Measurements from ENCODE around the gene GFRA3. TPM values are rescaled to one million over a fixed set of nuclear protein-coding genes. Genes with fewer than 3 reads are reported as not detected.

The GFRA3 gene
- total RNA-seq, 1 experiment from 2014 or later = not detected

- Mint-ChIP-seq H3K27me3 (ENCODE audit: insufficient read depth, unreplicated experiment) (no peaks in the 10 kb centered on the region), H3K27ac (ENCODE audit: low read depth, unreplicated experiment) (peak overlapping the region; percentile 28), H3K4me3 (ENCODE audit: unreplicated experiment) (no peak overlapping the region), H3K36me3 (ENCODE audit: insufficient read depth, unreplicated experiment) (peaks cover 6% of the 10 kb centered on the region), H3K4me1 (ENCODE audit: insufficient read depth, unreplicated experiment) (peaks cover 5% of the 10 kb centered on the region), H3K9me3 (ENCODE audit: unreplicated experiment) (no peaks in the 10 kb centered on the region)
- ChIA-PET POLR2A (interaction anchor here (0.7 to 1.2 kb wide), 3 partner anchors 17 to 123 kb away, joined by 3 to 5 read pairs (median 3); partner anchors contain the start of genes CDC23 and KDM3B), CTCF (interaction anchor here (0.9 to 2.2 kb wide), 3 partner anchors 53 to 181 kb away, joined by 3 to 7 read pairs (median 3); no protein-coding TSS in a partner anchor)
- no peak for TF ChIP-seq CTCF (IDR thresholded peaks at IDR 0.05; ENCODE audit: unreplicated experiment)
- BruUV-seq (replicated peaks) = no TSS peak
- no peak for DNase-seq (ENCODE audit: unreplicated experiment)
- intact Hi-C loops (cut with micrococcal nuclease) = no loop called here
Measured at GRCh38 chr5:138230261-138230660, 44.2 kb downstream of the GFRA3 start.

- H3K27me3 Mint-ChIP-seq (ENCODE audit: insufficient read depth, unreplicated experiment) = no peaks in the 10 kb centered on the region
- no peak for TF ChIP-seq CTCF (IDR thresholded peaks at IDR 0.05; ENCODE audit: unreplicated experiment)
- H3K36me3 Mint-ChIP-seq (ENCODE audit: insufficient read depth, unreplicated experiment) = peaks cover 6% of the 10 kb centered on the region
- intact Hi-C loops (cut with micrococcal nuclease) = no loop called here
- CTCF ChIA-PET = interaction anchor here (0.6 to 2.2 kb wide), 5 partner anchors 54 to 1038 kb away, joined by 3 to 7 read pairs (median 5); no protein-coding TSS in a partner anchor
- DNase-seq (ENCODE audit: unreplicated experiment) = no peak
- no TSS peak for BruUV-seq (replicated peaks)
- no peak overlapping the region for H3K27ac Mint-ChIP-seq (ENCODE audit: low read depth, unreplicated experiment)
- H3K4me1 Mint-ChIP-seq (ENCODE audit: insufficient read depth, unreplicated experiment) = peaks cover 5% of the 10 kb centered on the region
- H3K9me3 Mint-ChIP-seq (ENCODE audit: unreplicated experiment) = no peaks in the 10 kb centered on the region
- no peak overlapping the region for H3K4me3 Mint-ChIP-seq (ENCODE audit: unreplicated experiment)
- POLR2A ChIA-PET = interaction anchor here (0.6 to 1.2 kb wide), 4 partner anchors 16 to 1564 kb away, joined by 3 to 5 read pairs (median 4); partner anchors contain the start of genes CDC23 and KDM3B
Measured at GRCh38 chr5:138229387-138229786, 45.0 kb downstream of the GFRA3 start.

- H3K4me1 Mint-ChIP-seq (ENCODE audit: insufficient read depth, unreplicated experiment) = peaks cover 12% of the 10 kb centered on the region
- POLR2A ChIA-PET = no interaction called here
- CTCF ChIA-PET = interaction anchor here (1.5 to 10.3 kb wide), 3 partner anchors 22 to 127 kb away, joined by 4 to 106 read pairs (median 5); partner anchors contain the start of gene KDM3B
Measured at GRCh38 chr5:138226910-138227309, 47.5 kb downstream of the GFRA3 start.

GRCh38 chr5:138224712-138225111 lies 49.7 kb downstream of the GFRA3 start:
- CTCF ChIA-PET = interaction anchor here (0.6 to 10.3 kb wide), 16 partner anchors 11 to 990 kb away, joined by 3 to 113 read pairs (median 6); partner anchors contain the start of genes CDC23 and KDM3B
- no peaks in the 10 kb centered on the region for H3K36me3 Mint-ChIP-seq (ENCODE audit: insufficient read depth, unreplicated experiment)
- TF ChIP-seq CTCF (IDR thresholded peaks at IDR 0.05; ENCODE audit: unreplicated experiment) = no peak
- intact Hi-C loops (cut with micrococcal nuclease) = loop anchor here (5.0 kb wide), 1 partner anchor 128 kb away; the partner anchor contains the start of gene KDM3B
- H3K4me3 Mint-ChIP-seq (ENCODE audit: unreplicated experiment) = no peak overlapping the region
- no TSS peak for BruUV-seq (replicated peaks)
- no peaks in the 10 kb centered on the region for H3K9me3 Mint-ChIP-seq (ENCODE audit: unreplicated experiment)
- H3K27me3 Mint-ChIP-seq (ENCODE audit: insufficient read depth, unreplicated experiment) = no peaks in the 10 kb centered on the region
- H3K27ac Mint-ChIP-seq (ENCODE audit: low read depth, unreplicated experiment) = no peak overlapping the region
- no peak for DNase-seq (ENCODE audit: unreplicated experiment)
- H3K4me1 Mint-ChIP-seq (ENCODE audit: insufficient read depth, unreplicated experiment) = peaks cover 7% of the 10 kb centered on the region
- POLR2A ChIA-PET = interaction anchor here (0.7 to 2.8 kb wide), 2 partner anchors 12 to 75 kb away, joined by 3 to 22 read pairs; partner anchors contain the start of gene CDC23

More at GRCh38 chr5:138226910-138227309, 47.5 kb downstream of the GFRA3 start:
- no peak for TF ChIP-seq CTCF (IDR thresholded peaks at IDR 0.05; ENCODE audit: unreplicated experiment)
- DNase-seq (ENCODE audit: unreplicated experiment) = no peak
- H3K27ac Mint-ChIP-seq (ENCODE audit: low read depth, unreplicated experiment) = no peak overlapping the region
- no peaks in the 10 kb centered on the region for H3K36me3 Mint-ChIP-seq (ENCODE audit: insufficient read depth, unreplicated experiment)
- no peak overlapping the region for H3K4me3 Mint-ChIP-seq (ENCODE audit: unreplicated experiment)
- intact Hi-C loops (cut with micrococcal nuclease) = no loop called here
- BruUV-seq (replicated peaks) = no TSS peak
- no peaks in the 10 kb centered on the region for H3K9me3 Mint-ChIP-seq (ENCODE audit: unreplicated experiment)
- H3K27me3 Mint-ChIP-seq (ENCODE audit: insufficient read depth, unreplicated experiment) = no peaks in the 10 kb centered on the region
